Astrocyte of the hippocampus (primary cell): ENCODE results near the gene MRPL44.
"Not testable (repeated sequence)": the region's sequence is repeated elsewhere in the genome, so short reads cannot be mapped to it uniquely, and the experiment has no call there.

Experiments
- DNase-seq: peaks from one replicate; pipeline ENCODE4 v3.0.0; 2011; ENCODE audit warnings: low read depth, low spot score

Gene MRPL44

DNA sequence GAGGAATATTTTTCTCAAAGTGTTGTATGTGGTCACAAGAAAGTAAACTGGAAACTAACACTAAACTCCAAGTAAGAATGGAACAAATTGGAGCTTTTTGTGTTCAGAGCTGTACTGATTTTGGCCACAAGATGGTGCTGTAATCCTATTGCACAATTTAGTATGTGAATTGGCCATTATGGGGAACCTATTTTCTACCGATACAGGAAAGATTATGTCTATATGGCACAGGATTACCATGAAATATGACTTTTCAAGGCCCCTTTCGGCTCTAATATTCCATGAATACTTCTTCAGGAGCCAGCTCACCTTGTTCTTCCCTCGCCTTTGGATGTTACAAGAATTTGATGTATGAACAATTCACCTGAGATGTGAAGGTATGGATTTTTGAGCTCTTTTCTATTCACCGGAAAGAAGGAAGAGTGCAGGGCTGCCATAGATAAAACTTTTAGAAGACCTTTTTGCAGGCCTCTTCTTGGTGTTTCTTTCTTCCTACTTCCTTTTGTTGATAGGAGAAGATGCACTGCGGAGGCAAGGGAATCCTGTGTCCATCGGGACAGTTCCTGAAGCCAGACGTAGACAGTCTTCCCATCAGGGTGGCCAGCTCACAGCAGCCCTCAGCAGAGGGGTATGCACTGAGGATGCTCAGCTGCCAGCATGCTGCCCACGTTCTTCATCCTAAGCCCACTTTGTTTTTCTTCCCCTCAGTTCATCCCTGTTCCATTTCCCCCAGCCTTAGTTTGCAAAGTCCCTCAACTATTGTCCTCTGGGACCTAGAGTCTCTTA is 13.3 kb downstream of the MRPL44 start:
- peak; percentile 78 for DNase-seq

DNA sequence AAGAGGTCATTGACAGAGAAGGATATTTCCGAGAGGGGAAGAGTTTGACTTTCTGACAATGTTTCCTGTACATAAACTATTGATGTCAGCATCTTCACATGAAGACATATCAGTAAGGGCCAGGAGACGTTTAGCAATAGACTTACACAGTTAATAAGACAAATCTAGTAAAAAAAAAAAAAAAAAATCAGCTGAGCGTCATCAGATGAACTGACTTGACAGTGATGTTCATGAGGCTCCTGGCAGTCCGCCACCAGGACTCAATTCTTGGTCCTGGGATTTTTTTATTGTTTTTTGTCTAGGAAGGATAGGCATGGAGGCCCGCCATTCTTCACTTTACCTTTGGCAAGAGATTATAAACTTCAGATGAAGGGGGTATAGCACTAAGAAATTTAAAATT is 14.5 kb downstream of the MRPL44 start:
- no peak for DNase-seq

DNA sequence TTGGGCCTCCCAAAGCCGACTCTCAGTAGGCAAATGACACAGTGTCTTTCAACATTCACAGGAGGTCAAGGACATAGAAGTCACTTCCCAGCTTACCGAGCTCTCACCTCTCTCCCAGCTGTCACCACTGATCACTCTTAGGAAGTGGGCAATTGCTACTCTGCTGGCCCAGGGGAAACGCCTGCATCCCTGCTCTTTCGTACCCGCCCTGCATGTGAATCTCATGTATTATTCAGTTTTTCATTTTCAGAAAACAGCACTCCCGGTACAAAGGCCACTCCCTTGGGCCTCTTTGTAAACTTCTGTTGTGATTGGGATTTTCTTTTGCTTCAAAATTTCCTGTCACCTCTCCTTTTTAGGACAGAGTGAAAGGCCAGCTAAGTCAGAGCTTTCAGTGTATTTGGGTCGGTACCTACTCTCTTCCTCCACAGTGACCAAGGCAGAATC is 15.4 kb downstream of the MRPL44 start:
- no peak for DNase-seq

DNA sequence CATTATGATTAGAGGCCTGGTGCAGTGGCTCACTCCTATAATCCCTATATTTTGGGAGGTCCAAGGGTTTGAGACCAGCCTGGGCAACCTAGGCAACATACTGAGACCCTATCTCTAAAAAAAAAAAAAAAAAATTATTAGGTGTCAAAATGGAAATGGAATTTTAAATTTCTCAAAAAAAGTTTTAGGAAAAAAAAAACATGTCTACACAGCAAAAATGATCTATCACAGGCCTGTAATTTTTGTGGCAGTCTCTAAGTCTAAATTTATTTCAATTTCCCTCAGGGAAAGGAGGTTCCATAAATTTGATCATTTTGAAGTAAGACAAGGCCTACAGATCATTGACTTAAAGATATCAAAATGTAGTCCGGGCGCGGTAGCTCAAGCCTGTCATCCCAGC is 16.3 kb downstream of the MRPL44 start:
- DNase-seq = no peak

DNA sequence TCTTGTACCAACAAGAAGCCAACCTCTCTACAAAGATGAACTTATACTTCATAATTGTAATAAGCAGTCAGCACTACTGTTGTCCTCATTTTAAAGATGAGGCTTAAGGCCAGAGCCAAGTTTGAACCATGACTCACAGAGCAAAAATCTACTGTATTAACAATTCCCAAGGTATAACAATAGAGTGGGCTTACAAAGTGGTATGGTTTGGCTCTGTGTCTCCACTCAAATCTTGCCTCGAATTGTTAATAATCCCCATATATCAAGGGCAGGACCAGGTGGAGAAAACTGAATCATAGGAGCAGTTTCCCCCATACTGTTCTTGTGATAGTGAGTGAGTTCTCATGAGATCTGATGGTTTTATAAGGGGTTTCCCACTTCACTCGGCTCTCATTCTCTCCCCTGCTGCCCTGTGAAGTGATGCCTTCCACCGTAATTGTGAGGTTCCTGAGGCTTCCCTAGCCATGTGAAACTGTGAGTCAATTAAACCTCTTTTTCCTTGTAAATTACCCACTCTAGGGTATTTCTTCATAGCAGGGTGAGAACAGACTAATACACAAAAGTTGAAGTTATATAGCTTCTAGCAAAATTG is 19.5 kb downstream of the MRPL44 start:
- DNase-seq = peak; percentile 69

DNA sequence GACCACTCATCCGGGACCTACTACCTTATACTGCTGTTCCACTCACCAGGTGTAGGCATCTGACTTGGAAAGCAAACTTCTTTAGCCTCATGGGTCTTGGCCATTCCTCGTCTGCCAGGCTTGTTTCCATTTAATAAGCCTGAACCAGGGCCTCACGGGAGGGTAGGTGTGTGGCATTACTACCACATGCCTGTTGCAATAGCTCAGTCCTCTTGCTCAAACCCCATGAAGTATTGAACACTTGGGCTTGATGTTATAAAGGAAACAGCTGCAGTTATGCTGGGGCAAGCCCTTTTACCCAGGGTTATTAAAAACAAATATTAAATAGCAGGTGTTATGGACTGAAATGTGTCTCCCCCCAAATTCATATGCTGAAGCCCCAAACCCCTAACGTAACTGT is 21.2 kb downstream of the MRPL44 start:
- DNase-seq = no peak

DNA sequence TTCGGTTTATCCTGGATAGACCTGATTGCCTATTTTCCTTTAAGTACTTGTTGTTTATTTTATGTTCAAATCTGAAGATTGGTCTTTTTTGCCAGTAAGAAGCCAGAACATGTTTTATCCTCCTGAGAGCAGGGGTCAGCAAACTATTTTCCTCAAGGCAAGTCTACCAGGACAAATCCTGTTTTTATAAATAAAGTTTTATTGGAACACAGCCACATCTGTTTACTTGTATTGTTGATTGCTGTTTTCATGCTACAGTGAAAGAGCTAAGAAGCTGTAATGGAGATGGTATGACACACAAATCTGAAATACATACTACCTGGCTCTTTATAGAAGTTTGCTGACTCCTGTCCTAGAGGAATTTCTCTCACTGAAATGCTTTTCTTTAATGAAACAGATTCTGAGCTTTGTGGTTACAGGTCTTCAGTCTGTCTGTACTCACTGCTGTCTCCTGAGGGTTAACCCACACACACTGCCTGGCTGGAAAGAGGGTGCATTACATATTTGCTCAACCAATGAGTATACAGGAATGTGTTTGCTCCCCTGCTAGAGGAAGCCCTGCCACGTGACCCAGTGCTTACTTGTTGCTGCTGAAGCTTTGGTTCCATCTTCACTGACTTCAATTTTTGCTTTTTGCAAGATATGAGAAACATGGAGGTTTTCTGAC is 22.6 kb downstream of the MRPL44 start:
- DNase-seq = peak; percentile 50

DNA sequence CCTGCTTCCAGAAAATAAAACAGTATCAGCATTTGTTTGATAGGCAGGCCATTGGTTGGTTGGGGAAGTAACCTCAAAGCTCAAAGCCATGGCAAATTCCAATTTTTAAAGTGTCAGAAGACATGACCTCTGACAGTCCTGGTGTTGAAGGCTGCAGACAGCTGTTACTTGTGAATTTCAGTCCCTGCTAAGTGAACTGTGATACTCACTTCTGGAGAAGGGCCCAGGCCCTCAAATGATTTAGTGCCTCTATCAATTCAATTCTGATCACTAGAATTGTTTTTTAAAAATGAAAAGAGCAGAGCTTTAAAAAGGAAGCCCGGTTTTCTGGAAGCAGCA is 23.1 kb downstream of the MRPL44 start:
- DNase-seq = no peak

DNA sequence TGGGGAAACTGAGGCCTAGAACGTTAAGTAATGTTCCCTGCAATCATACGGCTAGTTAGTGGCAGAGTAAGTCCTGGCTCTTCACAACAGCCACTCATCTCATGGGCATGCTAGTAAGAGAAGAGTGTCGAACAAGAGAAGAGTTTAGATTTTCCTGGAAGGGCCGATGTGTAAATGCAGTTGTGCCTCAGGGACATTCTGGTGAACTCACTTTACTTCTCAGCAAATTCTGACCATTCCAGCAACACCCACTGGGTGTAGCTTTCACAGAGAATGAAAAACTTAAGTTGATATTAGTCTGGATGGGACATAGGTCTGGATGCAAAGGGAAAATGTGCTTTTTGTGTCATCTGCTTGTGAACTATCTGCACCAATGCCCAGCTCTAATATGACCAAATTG is 23.5 kb downstream of the MRPL44 start:
- no peak for DNase-seq

DNA sequence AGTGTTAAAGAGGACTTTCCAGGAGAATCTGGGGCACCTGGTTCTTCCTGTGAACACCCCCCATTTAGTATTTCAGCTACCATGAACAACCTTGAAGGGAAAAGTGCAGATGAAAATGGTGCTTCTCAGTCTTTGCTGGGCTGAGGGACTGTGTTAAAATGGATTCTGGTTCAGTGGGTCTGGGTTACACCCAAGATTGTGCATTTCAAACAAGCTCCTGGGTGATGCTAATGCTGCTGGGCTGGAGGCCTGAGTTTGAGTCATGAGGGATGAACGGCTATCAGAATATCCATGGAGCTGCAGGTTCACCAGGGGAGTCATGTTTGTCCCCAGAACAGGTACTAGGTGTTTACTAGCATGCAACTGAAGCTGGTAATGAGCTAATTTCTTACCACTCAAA is 24.0 kb downstream of the MRPL44 start:
- DNase-seq = no peak

DNA sequence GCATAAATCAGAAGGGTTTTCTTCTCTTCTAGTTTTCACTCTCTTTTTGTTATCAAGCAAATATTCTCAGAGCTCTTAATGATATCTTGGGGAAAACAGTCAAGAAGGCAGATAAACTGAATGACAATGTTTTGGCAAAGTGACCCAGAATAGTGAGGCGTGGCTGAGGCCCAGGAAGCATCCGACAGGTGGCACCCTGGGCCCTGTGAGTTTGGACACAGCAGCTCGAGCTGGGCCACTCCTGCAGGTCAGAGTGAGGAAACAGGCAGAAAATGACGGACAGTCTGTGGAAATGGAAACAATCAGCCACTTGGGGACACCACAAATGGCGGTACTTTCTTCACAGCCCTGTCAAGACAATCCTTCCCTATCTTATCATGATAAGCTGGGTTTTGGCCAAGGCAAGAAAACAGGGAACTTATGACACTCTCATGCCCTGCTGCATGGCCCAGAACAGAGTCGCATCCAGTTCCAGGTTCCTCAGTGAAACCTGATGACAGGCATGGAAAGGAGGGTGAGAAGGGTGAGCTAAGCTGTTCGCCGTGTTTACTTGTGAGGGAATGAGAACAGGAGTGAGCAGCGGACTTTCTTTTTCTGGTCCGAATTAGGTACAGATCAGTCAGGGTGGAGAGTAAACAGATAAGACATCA is 32.1 kb downstream of the MRPL44 start:
- DNase-seq = no peak

DNA sequence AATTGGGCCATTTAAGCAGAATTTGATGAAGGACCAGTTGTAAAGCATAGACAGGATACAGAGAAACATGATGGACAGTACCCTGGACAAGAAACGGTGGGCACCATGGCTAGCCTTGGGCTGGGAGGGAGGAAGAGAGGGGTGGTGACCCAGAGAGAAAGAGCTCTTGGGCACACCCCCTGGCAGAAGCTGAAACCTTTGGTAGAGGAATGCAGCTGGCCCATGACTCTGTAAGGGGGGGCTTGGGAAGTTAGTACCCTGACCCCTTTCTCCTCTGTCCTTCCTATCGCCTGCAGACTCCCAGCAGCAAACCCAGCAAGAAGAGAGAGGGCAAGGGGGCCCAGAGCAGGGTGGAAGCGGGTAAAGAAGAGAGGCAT is 32.6 kb downstream of the MRPL44 start:
- no peak for DNase-seq

DNA sequence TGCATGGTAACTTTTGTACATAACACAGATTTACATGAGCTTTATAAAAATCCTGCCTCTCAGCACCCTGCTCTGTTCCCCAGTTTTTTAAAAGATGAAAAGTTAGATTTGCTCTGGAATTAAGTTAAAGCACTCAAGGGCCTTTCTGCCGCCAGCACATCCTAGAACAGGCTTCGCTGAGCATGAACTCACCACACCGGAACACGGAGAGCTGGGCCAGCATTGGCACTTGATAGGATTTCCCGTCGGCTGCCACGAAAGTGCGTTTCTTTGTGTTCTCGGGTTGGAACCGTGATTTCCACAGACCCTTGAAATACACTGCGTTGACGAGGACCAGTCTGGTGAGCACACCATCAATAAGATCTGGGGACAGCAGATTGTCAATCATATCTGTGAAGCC is 34.3 kb downstream of the MRPL44 start:
- no peak for DNase-seq

DNA sequence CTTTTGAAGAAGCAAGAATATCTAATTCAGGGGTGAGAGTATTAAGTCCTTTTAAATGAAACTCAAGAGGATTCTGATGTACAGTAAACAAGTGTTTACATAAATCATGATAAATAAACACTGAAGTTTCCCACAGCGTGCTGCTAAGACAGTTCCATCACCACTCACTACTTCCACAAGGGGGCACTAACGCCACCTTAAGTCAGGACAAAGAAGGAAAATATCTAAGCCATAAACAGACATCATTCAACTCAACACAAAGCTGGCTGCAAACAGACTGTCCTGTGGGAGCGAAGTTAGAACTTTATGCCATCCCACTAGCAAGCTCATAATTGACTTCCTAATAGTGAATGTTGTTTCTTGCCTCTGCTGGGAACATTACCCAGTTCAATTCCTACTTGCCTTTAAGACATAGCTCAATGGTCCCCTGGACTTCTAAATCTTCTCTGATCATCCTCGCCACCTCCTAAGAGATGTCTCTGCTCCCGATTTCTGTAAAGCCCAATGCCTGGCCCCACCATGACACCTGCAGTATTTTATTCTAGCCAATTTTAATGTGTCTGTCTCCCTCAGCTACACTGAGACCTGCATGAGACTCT is 36.5 kb downstream of the MRPL44 start:
- peak; percentile 88 for DNase-seq

DNA sequence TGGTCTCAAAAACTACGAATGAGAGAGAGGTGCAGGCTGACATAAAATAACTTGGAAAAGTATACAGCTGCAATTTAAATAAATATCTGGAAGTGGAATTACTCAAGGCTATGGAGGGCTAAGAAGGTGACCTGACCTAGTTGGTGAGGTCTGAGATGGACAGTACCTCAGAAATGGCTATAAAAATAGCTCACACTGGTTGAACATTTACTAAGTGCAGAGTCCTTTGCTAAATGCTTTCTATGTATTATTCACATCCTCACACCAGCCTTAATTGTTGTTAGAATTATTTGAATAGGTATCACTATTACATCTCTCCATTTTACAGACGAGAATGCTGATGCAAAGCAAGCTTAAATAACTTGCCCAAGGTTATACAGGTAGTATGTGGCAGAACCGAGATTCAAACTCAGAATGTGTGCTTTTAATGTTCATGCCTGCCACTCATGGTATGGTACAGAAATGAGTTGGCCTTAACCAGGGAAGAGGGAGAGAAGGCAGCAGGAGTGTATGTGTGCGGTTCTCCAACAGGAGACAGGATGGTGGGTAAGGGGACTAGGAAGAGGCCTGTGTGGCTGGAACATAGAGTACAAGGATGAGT is 37.4 kb downstream of the MRPL44 start:
- no peak for DNase-seq

DNA sequence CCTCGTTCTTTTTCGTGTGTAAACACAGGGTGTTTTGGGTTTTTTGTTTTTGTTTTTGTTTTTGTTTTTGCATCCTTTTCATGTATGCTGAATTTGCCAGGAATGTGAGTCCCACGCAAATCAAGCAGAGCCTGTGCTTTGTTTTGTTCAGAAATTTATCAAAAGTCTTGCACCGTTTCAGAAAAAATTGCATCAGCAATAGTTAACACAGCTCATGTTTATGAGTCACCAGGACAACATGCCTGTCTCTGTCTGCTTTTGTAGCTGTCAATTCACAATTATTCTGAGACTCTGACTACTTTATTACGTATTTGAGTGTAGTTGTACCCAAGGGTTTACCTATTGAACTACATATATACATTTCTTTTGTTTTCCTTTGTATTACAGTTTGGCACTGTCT is 38.3 kb downstream of the MRPL44 start:
- DNase-seq = no peak

DNA sequence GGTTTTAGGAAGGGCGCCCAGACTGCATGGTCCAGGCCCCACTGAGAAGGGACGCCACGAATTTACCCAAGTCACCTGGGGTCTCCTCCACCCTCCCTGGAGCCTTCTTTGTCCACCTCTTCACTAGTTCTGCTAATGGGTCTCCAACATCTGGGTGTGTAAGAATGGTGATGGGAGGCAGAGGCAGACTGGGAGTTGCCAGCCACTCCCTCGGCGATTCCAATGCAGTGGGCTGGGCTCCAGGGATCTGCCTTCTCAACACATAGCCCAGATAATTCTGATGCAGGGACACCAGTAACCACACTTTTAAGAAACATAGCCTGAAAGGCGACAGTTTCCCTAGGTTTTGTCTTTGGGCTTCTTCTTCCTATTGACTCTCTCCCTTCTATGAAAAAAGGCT is 39.1 kb downstream of the MRPL44 start:
- DNase-seq = no peak

DNA sequence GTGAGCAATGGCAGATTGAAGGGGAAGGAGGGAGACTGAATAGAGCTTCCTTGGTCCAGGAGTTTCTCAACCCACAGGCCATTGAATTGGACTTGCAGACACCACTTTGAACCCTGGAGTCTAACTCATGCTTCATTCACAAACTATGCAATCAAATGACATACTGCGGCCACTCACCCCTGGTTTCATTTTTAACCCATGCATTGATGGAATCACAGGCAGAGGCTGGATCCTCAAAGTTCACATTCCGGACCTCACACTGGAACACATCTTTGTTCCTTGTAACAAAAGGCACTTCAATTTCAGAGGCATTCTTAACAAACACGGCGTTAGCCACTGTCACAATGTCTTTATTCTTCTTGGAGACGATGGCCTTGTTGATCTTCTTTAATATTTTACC is 40.7 kb downstream of the MRPL44 start:
- peak; percentile 57 for DNase-seq

DNA sequence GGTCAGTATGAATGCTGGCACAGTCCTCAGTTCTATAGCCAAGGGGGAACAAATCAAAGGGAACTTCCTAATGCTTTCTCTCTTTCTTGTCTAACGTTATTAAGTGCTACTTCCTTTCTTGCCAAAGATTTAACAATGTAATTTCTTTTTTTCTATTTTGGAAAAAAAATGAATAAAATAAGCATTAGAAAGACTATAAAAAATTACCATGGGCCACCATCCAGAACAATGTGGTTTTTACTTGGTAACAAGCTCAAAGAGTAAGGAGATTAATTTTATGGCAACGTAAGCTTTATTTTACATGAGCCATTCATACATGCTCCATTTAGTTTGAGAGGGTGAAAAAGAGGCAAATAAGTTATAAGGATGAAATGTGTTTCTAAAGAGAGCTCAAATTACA is 41.7 kb downstream of the MRPL44 start:
- peak; percentile 41 for DNase-seq

DNA sequence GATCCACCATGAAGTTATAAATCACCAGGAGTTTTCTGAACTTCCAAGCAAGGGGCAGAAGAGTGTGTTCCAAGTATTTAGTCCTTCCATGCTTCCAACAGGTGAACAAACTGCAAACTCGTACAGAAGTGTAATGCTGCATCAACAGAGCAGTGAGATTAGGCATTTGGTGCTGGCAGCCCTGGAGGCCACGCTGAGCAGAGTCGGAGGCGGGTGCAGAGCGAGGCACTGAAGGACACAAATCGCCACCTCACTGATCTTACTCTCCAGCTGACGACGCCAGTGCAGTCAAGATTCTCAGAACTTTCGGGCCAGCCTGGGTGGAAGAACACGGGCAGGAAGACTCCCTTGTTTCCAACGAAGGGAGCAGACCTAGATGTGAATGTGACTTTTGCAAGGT is 42.6 kb downstream of the MRPL44 start:
- no peak for DNase-seq

DNA sequence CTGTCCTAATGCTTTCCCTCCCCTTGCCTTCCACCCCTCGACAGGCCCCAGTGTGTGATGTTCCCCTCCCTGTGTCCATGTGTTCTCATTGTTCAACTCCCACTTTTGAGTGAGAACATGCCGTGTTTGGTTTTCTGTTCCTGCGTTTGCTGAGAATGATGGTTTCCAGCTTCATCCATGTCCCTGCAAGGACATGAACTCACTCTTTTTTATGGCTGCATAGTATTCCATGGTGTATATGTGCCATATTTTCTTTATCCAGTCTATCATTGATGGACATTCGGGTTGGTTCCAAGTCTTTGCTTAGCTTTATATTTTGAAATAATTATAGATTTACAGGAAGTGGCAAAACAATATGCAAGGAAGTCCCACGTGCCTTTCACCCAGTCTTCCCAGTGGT is 43.4 kb downstream of the MRPL44 start:
- not testable (repeated sequence) for DNase-seq
